Small intestine (tissue), 7 donors: ENCODE results near the gene MYO3B. TPM values are rescaled to one million over a fixed set of nuclear protein-coding genes. Genes with fewer than 3 reads are reported as not detected.

Experiments
- DNase-seq, 2 donors: peaks; one replicate each; pipeline versions ENCODE4 v3.0.0 to v3.0.0-alpha.2; 2013
- FAIRE-seq: peaks from 2 replicates; lab custom pipeline; 2012; peaks lifted over from hg19 to GRCh38; lab: Jason Lieb, UNC
- H3K27ac ChIP-seq, 3 donors: one replicate each; pipeline ENCODE4 v1.5.1; 2013; ENCODE audit warnings: low read length in 2 of 3, mild to moderate bottlenecking in 2 of 3, control low read depth in 1 of 3, inconsistent platforms in 1 of 3, low read depth in 1 of 3, moderate library complexity in 1 of 3
- H3K27me3 ChIP-seq, 3 donors: one replicate each; pipeline ENCODE4 v1.6.1; 2013; ENCODE audit warnings: low read length in 3 of 3, inconsistent platforms in 1 of 3; ENCODE audit not compliant: control insufficient read depth in 3 of 3, insufficient read depth in 3 of 3
- H3K36me3 ChIP-seq, 3 donors: one replicate each; pipeline ENCODE4 v1.6.1; 2013; ENCODE audit warnings: low read length in 3 of 3, inconsistent platforms in 1 of 3, low read depth in 1 of 3, mild to moderate bottlenecking in 1 of 3, moderate library complexity in 1 of 3; ENCODE audit not compliant: control insufficient read depth in 3 of 3, insufficient read depth in 2 of 3
- H3K4me1 ChIP-seq, 3 donors: one replicate each; pipeline ENCODE4 v1.6.1; 2013; ENCODE audit warnings: low read length in 2 of 3, inconsistent platforms in 1 of 3, low read depth in 1 of 3, mild to moderate bottlenecking in 1 of 3, moderate library complexity in 1 of 3; ENCODE audit not compliant: control insufficient read depth in 3 of 3, insufficient read depth in 2 of 3
- H3K4me3 ChIP-seq, 3 donors: one replicate each; pipeline ENCODE4 v1.5.1; 2013; ENCODE audit warnings: low read length in 3 of 3, control low read depth in 1 of 3, inconsistent platforms in 1 of 3, low read depth in 1 of 3, mild to moderate bottlenecking in 1 of 3, moderate library complexity in 1 of 3
- H3K9me3 ChIP-seq, 2 donors: one replicate each; pipeline ENCODE4 v1.6.1; 2013; ENCODE audit warnings: low read depth in 1 of 2, low read length in 1 of 2; ENCODE audit not compliant: control insufficient read depth in 2 of 2, insufficient read depth in 1 of 2
- WGBS, 3 donors: extraction: QIAGEN DNeasy Blood & Tissue Kit; methylation state at CpG; one replicate each; pipeline ENCODE4 v1.1.7; 2013; 5-methylcytosine and 5-hydroxymethylcytosine counted together
- polyA plus RNA-seq, 4 donors: library from polyadenylated mRNA; stranded (reverse) in 3 of 4; unstranded in 1 of 4; fragments of 200-250 nt in 3 of 4; fragments of 120-200 nt in 1 of 4; gene quantifications; one replicate each; pipeline versions ENCODE4 v1.2.1 to v1.2.3, GENCODE V29; 2013
- donor health status: healthy with polysubstance abuse.
- donor health status: control.
- donor health status: control.
- donor health status: Bipolar disorder and iron deficiency.
- donor health status: healthy.

Gene MYO3B
- polyA plus RNA-seq, 4 donors = 0.03 to 0.81 TPM; not detected in 2

DNA sequence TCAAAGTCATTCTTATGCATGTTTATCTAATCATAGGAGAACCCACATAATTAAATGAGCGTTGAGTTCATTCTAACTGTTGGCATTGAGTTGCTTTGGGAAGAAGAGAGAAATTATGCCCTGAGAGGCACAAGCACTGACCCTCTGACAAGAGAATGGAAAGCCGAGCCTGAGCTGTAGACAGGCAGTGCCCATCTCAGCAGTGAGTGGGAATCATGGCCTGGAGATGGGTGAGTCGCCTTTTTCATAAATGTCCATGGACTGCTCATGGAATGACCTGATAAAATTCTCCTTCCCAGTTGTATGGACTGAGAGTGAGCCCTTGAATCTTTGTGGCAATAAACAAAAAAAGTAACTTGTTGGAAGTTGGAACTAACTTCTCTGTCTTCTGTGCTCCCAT lies 21.4 kb upstream of the MYO3B start:
- no peak for FAIRE-seq
- WGBS, 3 donors = 80 to 89% (median 82%) methylated on average over 3 of the region's 3 CpGs
- no peak overlapping the region for H3K27ac ChIP-seq

DNA sequence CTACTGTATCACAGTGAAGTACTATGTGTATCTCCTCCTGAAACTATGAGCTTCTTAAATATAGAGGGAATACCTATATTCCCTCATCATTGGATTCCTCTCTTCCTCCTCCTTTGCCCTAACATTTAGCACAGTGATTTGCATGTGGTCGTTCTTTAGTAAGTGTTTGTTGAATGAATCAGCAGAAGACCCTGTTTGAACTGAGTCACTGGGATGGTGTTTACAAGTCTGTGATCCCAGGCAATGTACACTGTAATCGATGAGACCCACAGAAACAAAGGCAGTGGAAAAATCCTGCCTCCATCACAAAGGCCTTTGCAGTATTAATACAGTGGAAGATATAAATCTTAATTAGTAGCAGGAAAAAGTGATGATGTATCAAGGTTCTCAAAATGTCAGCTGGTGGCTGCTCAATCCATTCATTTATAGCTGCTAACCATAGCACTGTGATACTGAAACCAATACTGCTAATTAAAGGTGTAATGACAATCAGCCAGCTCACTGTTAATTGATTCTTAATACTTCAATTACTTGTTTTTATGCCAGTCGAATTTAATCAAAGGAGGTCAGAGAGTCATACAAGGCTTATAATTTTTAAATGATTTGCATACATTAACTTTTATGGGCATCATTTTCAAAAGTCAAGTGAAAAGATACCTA lies 20.8 kb upstream of the MYO3B start:
- Histone ChIP-seq H3K27me3 (peaks cover 0 to 6% (median 0%) of the 10 kb centered on the region in 3 donors), H3K36me3 (no peaks in the 10 kb centered on the region), H3K4me1 (no peaks in the 10 kb centered on the region), H3K9me3 (peaks cover 0 to 2% of the 10 kb centered on the region in 2 donors), H3K27ac (no peak overlapping the region), H3K4me3 (no peak overlapping the region)
- FAIRE-seq (no peak), DNase-seq (no peak)
- WGBS, 3 donors = 40 to 59% (median 46%) methylated on average over 3 of the region's 3 CpGs

More for the DNA sequence above, 21.4 kb upstream of the MYO3B start:
- H3K27me3 ChIP-seq = peaks cover 0 to 3% (median 0%) of the 10 kb centered on the region in 3 donors
- no peaks in the 10 kb centered on the region for H3K4me1 ChIP-seq
- H3K9me3 ChIP-seq = peaks cover 0 to 2% of the 10 kb centered on the region in 2 donors
- DNase-seq = no peak
- no peaks in the 10 kb centered on the region for H3K36me3 ChIP-seq
- no peak overlapping the region for H3K4me3 ChIP-seq

DNA sequence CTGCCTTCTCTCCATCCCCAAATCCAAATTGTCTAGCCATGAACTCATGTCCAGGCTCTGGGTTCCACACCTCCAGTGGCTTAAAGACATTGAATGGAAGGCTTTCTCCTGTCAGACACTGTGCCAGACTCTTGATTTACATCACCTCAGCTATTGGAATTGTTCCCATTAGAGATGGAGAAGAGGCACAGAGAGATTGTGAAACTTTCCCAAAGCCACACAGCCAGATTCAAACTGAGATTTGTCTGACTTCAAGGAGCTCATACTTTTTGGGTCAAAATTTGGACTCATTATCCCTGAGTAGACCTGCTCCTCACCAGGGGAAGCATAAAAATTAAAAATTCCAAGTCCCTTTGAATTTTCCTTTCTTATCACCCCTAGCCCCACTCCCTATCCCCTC lies 18.9 kb upstream of the MYO3B start:
- Histone ChIP-seq H3K9me3 (no peaks in the 10 kb centered on the region), H3K4me1 (no peaks in the 10 kb centered on the region), H3K4me3 (no peak overlapping the region), H3K27me3 (peaks cover 0 to 6% (median 0%) of the 10 kb centered on the region in 3 donors), H3K36me3 (no peaks in the 10 kb centered on the region), H3K27ac (no peak overlapping the region)
- no peak for DNase-seq
- FAIRE-seq = no peak

DNA sequence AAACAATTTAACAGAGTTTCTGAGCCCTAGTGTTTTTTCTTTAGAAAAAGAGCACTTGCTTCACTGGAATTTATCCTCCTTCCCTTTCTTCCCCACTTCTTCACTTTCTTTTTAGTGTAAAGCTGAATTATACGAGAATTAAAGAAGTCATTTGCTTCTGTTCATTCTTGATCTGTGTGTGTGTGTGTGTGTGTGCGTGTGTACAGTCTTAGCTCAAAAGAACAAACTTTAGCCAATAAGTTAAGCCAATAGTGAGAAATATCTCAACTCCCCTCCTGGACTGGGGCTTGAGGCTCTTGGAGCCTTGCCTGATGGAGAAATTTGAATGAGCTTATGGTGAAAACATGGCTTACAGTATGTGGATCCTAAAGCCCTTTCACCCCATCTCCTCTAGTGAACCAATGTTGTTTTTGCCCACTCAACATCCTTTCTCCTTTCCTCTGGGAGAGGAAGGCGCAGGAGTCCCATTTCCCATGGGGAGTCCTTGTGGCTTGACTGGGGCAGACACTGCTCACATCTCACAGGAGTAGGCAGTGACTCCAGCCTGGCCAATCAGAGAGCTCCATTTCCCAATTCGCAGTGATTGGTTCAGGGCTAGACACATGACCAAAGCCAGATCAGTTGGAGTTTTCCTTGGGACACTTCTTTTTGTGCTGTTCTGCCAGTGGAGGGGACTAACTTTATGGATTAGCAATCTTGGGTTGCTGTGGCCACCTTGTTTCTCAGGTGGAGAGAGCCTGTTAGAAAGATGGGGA lies 16.3 kb upstream of the MYO3B start:
- Histone ChIP-seq H3K4me1 (no peaks in the 10 kb centered on the region), H3K27ac (no peak overlapping the region), H3K36me3 (no peaks in the 10 kb centered on the region), H3K4me3 (no peak overlapping the region), H3K27me3 (peaks cover 0 to 4% (median 0%) of the 10 kb centered on the region in 3 donors), H3K9me3 (no peaks in the 10 kb centered on the region)
- DNase-seq (no peak), FAIRE-seq (no peak)
- whole genome bisulfite sequencing, 3 donors = 82 to 91% (median 89%) methylated on average over 4 of the region's 4 CpGs

DNA sequence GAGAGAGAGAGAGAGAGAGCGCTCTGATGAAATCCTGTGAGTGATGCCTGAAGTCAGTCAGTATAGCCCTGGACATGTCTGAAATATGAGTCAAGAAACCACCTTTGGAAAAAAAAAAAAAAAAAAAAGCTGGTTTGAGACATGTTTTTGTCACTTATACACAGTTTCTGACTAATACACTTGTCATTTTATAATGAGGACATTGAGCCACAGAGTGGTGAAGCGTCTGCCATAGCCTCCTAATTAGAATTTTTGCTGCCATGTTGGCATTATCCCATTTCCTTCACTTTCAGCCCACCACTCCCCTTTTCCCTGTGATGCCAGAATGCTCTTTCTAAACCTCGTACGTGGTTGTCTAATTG lies 15.7 kb upstream of the MYO3B start:
- Histone ChIP-seq H3K4me3 (no peak overlapping the region), H3K36me3 (no peaks in the 10 kb centered on the region), H3K27me3 (peaks cover 0 to 4% (median 0%) of the 10 kb centered on the region in 3 donors), H3K9me3 (no peaks in the 10 kb centered on the region), H3K27ac (no peak overlapping the region), H3K4me1 (no peaks in the 10 kb centered on the region)
- FAIRE-seq (no peak), DNase-seq (no peak)
- 88 to 94% (median 90%) methylated on average over 4 of the region's 4 CpGs for WGBS, 3 donors

DNA sequence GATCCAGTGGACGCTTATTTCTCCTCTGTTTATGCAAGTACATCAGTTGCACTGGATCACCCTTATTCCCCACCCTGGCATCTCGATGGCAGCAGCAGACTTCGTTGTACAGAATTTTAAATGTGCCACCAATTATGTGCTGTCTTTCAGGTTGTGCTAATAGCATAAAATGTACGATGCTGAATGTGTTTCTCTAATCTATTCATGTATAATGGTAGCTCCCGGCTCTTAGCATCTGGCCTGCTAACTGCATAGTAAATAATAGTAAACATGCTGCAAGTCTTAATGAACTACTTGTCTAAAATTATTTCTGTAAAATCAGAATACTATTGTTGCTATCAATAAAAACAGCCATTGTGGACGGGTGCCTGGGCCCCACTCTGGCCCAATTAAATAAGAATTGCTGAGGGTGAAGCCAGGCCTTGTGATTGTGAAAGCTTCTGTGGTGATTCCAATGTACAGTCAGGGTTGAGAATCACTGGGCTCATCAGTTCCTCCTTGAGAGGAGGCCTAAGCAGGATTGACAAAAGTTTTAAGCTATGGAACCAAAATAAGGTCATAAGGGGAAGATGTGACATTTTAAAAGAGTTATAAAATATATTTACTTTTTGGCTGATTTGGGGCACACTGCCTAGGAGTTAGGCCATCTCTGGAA lies 14.4 kb upstream of the MYO3B start:
- no peaks in the 10 kb centered on the region for H3K4me1 ChIP-seq
- FAIRE-seq (no peak), DNase-seq (no peak)
- H3K36me3 ChIP-seq = no peaks in the 10 kb centered on the region
- no peak overlapping the region for H3K4me3 ChIP-seq
- 78 to 82% (median 79%) methylated on average over 6 of the region's 6 CpGs for WGBS, 3 donors
- H3K27me3 ChIP-seq = peaks cover 0 to 4% (median 0%) of the 10 kb centered on the region in 3 donors
- no peaks in the 10 kb centered on the region for H3K9me3 ChIP-seq
- H3K27ac ChIP-seq = no peak overlapping the region

DNA sequence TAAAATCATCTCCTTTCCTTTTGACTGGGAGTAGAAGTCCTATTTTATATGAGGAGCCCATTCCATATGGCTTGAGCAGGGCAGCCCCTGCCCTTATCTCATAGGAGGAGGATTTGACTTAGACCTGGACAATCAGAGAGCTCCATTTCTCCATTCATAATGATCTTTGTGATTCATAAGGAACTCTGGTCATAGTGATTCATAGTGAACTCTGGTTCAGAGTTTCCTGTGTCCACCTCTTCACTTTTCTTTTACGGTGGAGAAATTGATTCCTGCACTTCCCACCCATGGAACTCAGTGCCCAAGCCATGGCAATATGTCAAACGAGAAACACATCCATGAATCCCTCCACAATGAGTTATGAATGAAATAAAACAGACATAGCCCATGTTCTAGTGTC lies 12.8 kb upstream of the MYO3B start:
- no peaks in the 10 kb centered on the region for H3K9me3 ChIP-seq
- H3K27me3 ChIP-seq = peaks cover 0 to 4% (median 0%) of the 10 kb centered on the region in 3 donors
- no peak for DNase-seq
- no peak overlapping the region for H3K27ac ChIP-seq
- no peak overlapping the region for H3K4me3 ChIP-seq
- no peaks in the 10 kb centered on the region for H3K4me1 ChIP-seq
- FAIRE-seq = no peak
- WGBS, 3 donors = 66 to 69% (median 68%) methylated on average over 2 of the region's 2 CpGs
- no peaks in the 10 kb centered on the region for H3K36me3 ChIP-seq

DNA sequence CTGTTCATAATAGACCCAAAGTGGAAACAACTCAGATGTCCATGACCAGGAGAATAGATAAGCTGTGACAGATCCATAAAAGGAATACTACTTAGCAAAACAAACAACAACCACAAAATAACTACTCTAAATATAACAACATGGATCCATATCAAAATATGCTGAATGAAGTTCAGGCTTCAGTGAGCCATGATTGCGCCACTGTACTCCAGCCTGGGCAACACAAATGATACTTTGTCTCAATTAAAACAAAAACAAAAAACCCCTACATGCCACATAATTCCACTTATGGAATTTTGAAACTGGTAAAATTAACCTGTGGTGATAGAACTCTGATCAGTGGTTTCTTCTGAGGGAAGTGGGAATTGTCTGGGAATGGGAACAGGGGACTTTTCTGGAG lies 11.2 kb upstream of the MYO3B start:
- FAIRE-seq (no peak), DNase-seq (no peak)
- Histone ChIP-seq H3K27ac (no peak overlapping the region), H3K36me3 (no peaks in the 10 kb centered on the region), H3K9me3 (no peaks in the 10 kb centered on the region), H3K4me3 (no peak overlapping the region), H3K27me3 (peaks cover 0 to 5% (median 0%) of the 10 kb centered on the region in 3 donors), H3K4me1 (no peaks in the 10 kb centered on the region)
- WGBS, 3 donors = 94 to 97% (median 97%) methylated on average over 1 of the region's 1 CpG
